ENCODE data around the gene HTR3B.

Gene HTR3B

DNA sequence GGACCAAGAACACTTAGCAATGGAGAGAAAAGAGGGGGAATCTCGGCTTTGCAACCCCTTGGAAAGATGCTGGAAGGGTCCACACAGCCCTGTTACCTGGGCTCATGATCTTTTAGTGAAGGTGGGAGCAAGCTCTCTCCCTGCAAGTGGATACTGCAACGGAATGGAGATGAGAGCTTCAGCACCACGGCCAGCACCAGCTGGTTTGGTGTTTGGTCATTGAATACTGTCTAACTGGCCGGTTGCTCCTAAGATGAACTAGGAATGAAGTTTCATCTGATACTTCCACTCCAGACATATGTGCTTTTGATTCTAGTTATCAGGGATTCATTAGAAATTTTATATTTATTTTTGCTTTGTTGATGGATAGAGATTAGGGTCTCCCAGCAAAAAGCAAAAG is 86.6 kb downstream of the HTR3B start:
- TF ChIP-seq, protein P1, sequence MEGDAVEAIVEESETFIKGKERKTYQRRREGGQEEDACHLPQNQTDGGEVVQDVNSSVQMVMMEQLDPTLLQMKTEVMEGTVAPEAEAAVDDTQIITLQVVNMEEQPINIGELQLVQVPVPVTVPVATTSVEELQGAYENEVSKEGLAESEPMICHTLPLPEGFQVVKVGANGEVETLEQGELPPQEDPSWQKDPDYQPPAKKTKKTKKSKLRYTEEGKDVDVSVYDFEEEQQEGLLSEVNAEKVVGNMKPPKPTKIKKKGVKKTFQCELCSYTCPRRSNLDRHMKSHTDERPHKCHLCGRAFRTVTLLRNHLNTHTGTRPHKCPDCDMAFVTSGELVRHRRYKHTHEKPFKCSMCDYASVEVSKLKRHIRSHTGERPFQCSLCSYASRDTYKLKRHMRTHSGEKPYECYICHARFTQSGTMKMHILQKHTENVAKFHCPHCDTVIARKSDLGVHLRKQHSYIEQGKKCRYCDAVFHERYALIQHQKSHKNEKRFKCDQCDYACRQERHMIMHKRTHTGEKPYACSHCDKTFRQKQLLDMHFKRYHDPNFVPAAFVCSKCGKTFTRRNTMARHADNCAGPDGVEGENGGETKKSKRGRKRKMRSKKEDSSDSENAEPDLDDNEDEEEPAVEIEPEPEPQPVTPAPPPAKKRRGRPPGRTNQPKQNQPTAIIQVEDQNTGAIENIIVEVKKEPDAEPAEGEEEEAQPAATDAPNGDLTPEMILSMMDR (conservative IDR thresholded peaks at IDR 0.05; ENCODE audit: control insufficient read depth, insufficient read depth, low read depth, low read length) = no peak
- no peak overlapping the region for H3K4me3 ChIP-seq (ENCODE audit: control insufficient read depth, low read depth, low read length)
- peak; percentile 44 for DNase-seq (ENCODE audit: low read depth)

GRCh38 chr11:113991718-113992458 is 87.3 kb downstream of the HTR3B start:
- TF ChIP-seq, protein P1 (conservative IDR thresholded peaks at IDR 0.05; ENCODE audit: control insufficient read depth, insufficient read depth, low read depth, low read length) = no peak
- H3K4me3 ChIP-seq (ENCODE audit: control insufficient read depth, low read depth, low read length) = no peak overlapping the region
- peak; percentile 12 for DNase-seq (ENCODE audit: low read depth)

GRCh38 chr11:113992459-113993110 is 88.0 kb downstream of the HTR3B start:
- TF ChIP-seq, protein P1 (conservative IDR thresholded peaks at IDR 0.05; ENCODE audit: control insufficient read depth, insufficient read depth, low read depth, low read length) = no peak
- H3K4me3 ChIP-seq (ENCODE audit: control insufficient read depth, low read depth, low read length) = no peak overlapping the region
- DNase-seq (ENCODE audit: low read depth) = no peak

- no peak for DNase-seq (ENCODE audit: low read depth)
- TF ChIP-seq, protein P1 (conservative IDR thresholded peaks at IDR 0.05; ENCODE audit: control insufficient read depth, insufficient read depth, low read depth, low read length) = peak; percentile 76
- H3K4me3 ChIP-seq (ENCODE audit: control insufficient read depth, low read depth, low read length) = no peak overlapping the region
Measured at GRCh38 chr11:113994077-113994954, 89.7 kb downstream of the HTR3B start.
